GM23338 (cell line): ENCODE measurements around the gene ENDOU. TPM values are rescaled to one million over a fixed set of nuclear protein-coding genes. Genes with fewer than 3 reads are reported as not detected.

Experiments
- ATAC-seq: fragments of 200-7000 bp; cut with Tn5 transposase; 3 replicates; pipeline ENCODE4 v1.9.1; 2020
- DNase-seq: peaks from one replicate; pipeline ENCODE4 v3.0.0-alpha.2; 2015; ENCODE audit warnings: low spot score
- H2AFZ ChIP-seq: fragments of 200-600 bp; sonication (generic); 2 replicates; pipeline ENCODE4 v1.8.0; 2016; ENCODE audit warnings: antibody characterized with exemption, mild to moderate bottlenecking, moderate library complexity
- H3F3A ChIP-seq: fragments of 200-600 bp; sonication (generic); replicated peaks from 2 replicates; pipeline ENCODE4 v1.8.0; 2017; ENCODE audit warnings: antibody characterized with exemption, mixed run types, low read depth
- H3K27ac ChIP-seq: fragments of 200-600 bp; sonication (generic); 2 replicates; pipeline ENCODE4 v1.6.1; 2016; ENCODE audit warnings: low read depth
- H3K27me3 ChIP-seq: fragments of 200-600 bp; sonication (generic); 2 replicates; pipeline ENCODE4 v1.8.0; 2016; ENCODE audit warnings: mild to moderate bottlenecking, mixed run types, moderate library complexity; ENCODE audit not compliant: insufficient read depth
- H3K36me3 ChIP-seq: fragments of 200-600 bp; sonication (generic); 2 replicates; pipeline ENCODE4 v1.8.0; 2016; ENCODE audit warnings: mild to moderate bottlenecking; ENCODE audit not compliant: insufficient read depth
- H3K4me1 ChIP-seq: fragments of 200-600 bp; sonication (generic); 2 replicates; pipeline ENCODE4 v1.8.0; 2016; ENCODE audit warnings: mild to moderate bottlenecking, moderate library complexity; ENCODE audit not compliant: insufficient read depth
- H3K4me2 ChIP-seq: fragments of 200-600 bp; sonication (generic); 2 replicates; pipeline ENCODE4 v1.7.1; 2017; ENCODE audit warnings: mixed run types
- H3K4me3 ChIP-seq: fragments of 200-600 bp; sonication (generic); 2 replicates; pipeline ENCODE4 v1.6.1; 2016; ENCODE audit warnings: mixed run types
- H3K79me2 ChIP-seq: fragments of 200-600 bp; sonication (generic); replicated peaks from 2 replicates; pipeline ENCODE4 v1.8.0; 2017; ENCODE audit warnings: mild to moderate bottlenecking; ENCODE audit not compliant: insufficient read depth
- H3K9me2 ChIP-seq: fragments of 200-600 bp; sonication (generic); 2 replicates; pipeline ENCODE4 v1.8.0; 2017; ENCODE audit not compliant: insufficient read depth
- H4K20me1 ChIP-seq: fragments of 200-600 bp; sonication (generic); replicated peaks from 2 replicates; pipeline ENCODE4 v1.8.0; 2017; ENCODE audit warnings: mild to moderate bottlenecking; ENCODE audit not compliant: insufficient read depth
- H3K27ac Mint-ChIP-seq: 2 replicates; pipeline ENCODE4 v1.8.0; 2020; ENCODE audit warnings: inconsistent platforms, mild to moderate bottlenecking, moderate library complexity, mixed read lengths
- H3K27me3 Mint-ChIP-seq: 3 replicates; pipeline ENCODE4 v1.8.0; 2022; ENCODE audit warnings: low read depth, mild to moderate bottlenecking, moderate library complexity, mixed read lengths, inconsistent platforms; ENCODE audit not compliant: insufficient read depth, poor library complexity
- H3K36me3 Mint-ChIP-seq: 3 replicates; pipeline ENCODE4 v1.8.0; 2021; ENCODE audit warnings: low read depth, mild to moderate bottlenecking, inconsistent platforms, moderate library complexity, mixed read lengths
- H3K4me1 Mint-ChIP-seq: 3 replicates; pipeline ENCODE4 v1.8.0; 2020; ENCODE audit warnings: mild to moderate bottlenecking, inconsistent platforms, mixed read lengths
- H3K4me3 Mint-ChIP-seq: 3 replicates; pipeline ENCODE4 v1.8.0; 2021; ENCODE audit warnings: moderate library complexity, mild to moderate bottlenecking, inconsistent platforms, mixed read lengths
- H3K9me3 Mint-ChIP-seq: 3 replicates; pipeline ENCODE4 v1.8.0; 2020; ENCODE audit warnings: moderate library complexity, mild to moderate bottlenecking, inconsistent platforms, mixed read lengths
- CREB1 ChIP-seq: fragments of 250-450 bp; sonication (Bioruptor Pico); IDR thresholded peaks from 2 replicates; pipeline ENCODE4 v1.5.0; 2020; ENCODE audit warnings: low read depth, mild to moderate bottlenecking, moderate library complexity
- EZH2 ChIP-seq: fragments of 200-600 bp; sonication (generic); IDR thresholded peaks from one replicate; pipeline ENCODE4 v1.8.0; 2017; ENCODE audit warnings: antibody characterized with exemption, mild to moderate bottlenecking, low read depth; ENCODE audit not compliant: unreplicated experiment
- EZH2phosphoT487 ChIP-seq: fragments of 200-600 bp; sonication (generic); IDR thresholded peaks from one replicate; pipeline ENCODE4 v1.8.1; 2018; ENCODE audit warnings: antibody characterized with exemption; ENCODE audit not compliant: unreplicated experiment
- JUNB ChIP-seq: IDR thresholded peaks from one replicate; pipeline ENCODE4 v1.6.1; 2016; ENCODE audit warnings: antibody characterized with exemption; ENCODE audit not compliant: unreplicated experiment
- NANOG ChIP-seq: IDR thresholded peaks from 2 replicates; pipeline ENCODE4 v1.6.1; 2016; ENCODE audit warnings: antibody characterized with exemption, borderline replicate concordance
- POLR2AphosphoS5 ChIP-seq: IDR thresholded peaks from 2 replicates; pipeline ENCODE4 v1.6.1; 2016; ENCODE audit warnings: antibody characterized with exemption, low read depth
- REST ChIP-seq: IDR thresholded peaks from one replicate; pipeline ENCODE4 v1.6.1; 2018; ENCODE audit warnings: antibody characterized with exemption; ENCODE audit not compliant: unreplicated experiment
- STAT1 ChIP-seq: IDR thresholded peaks from one replicate; pipeline ENCODE4 v1.6.1; 2016; ENCODE audit warnings: antibody characterized with exemption; ENCODE audit not compliant: unreplicated experiment
- ZNF114 ChIP-seq: fragments of 250-450 bp; sonication (Bioruptor Pico); IDR thresholded peaks from 2 replicates; pipeline ENCODE4 v1.5.0; 2020; ENCODE audit warnings: mild to moderate bottlenecking, moderate library complexity
- ZNF331 ChIP-seq: fragments of 250-450 bp; sonication (Bioruptor Pico); IDR thresholded peaks from 2 replicates; pipeline ENCODE4 v1.5.0; 2020; ENCODE audit warnings: low read depth, mild to moderate bottlenecking, moderate library complexity
- polyA plus RNA-seq: library from polyadenylated mRNA; unstranded; fragments of >200 nt; fragmentation: Nextera tagmentation; extraction: Ambion mirVana; gene quantifications from 2 replicates; pipeline ENCODE4 v1.2.1, GENCODE V29; 2016
- total RNA-seq: library from RNA; depleted of rRNA; stranded (reverse); fragments of >200 nt; shearing (Covaris generic); gene quantifications from 2 replicates; pipeline ENCODE4 v1.2.3, GENCODE V29; 2014
- TF ChIP-seq, protein P1 (sequence below), 2 experiments: fragments of 200-600 bp in 1 of 2; sonication (generic) in 1 of 2; conservative IDR thresholded peaks; 2 replicates each; pipeline versions ENCODE4 v1.5.1 to v1.6.1; 2016 to 2017; ENCODE audit warnings: antibody characterized with exemption in 2 of 2, low read depth in 2 of 2, mild to moderate bottlenecking in 2 of 2, moderate library complexity in 1 of 2
- TF ChIP-seq, protein P2 (sequence below): fragments of 250-450 bp; sonication (Bioruptor Pico); IDR thresholded peaks from 2 replicates; pipeline ENCODE4 v1.5.0; 2020; ENCODE audit warnings: mild to moderate bottlenecking, moderate library complexity
- TF ChIP-seq, protein P3 (sequence below): IDR thresholded peaks from 2 replicates; pipeline ENCODE4 v1.6.1; 2016; ENCODE audit warnings: antibody characterized with exemption

The ENDOU gene
- total and polyA plus RNA-seq, 2 experiments from 2014 or later = not detected

GRCh38 chr12:47733142-47733541 is 7.9 kb upstream of the ENDOU start:
- Histone ChIP-seq H3K36me3 (no peaks in the 10 kb centered on the region), H3K9me2 (no peaks in the 10 kb centered on the region), H3K4me3 (no peak overlapping the region), H4K20me1 (no peaks in the 10 kb centered on the region), H3K4me1 (peaks cover 16% of the 10 kb centered on the region; the same call in 1 of the 2 replicates), H3F3A (no peaks in the 10 kb centered on the region), H3K27me3 (no peaks in the 10 kb centered on the region), H2AFZ (no peak overlapping the region), H3K4me2 (no peak overlapping the region), H3K27ac (no peak overlapping the region), H3K79me2 (no peaks in the 10 kb centered on the region)
- ATAC-seq (no peak), DNase-seq (no peak)
- Mint-ChIP-seq H3K4me1 (peaks cover 23% of the 10 kb centered on the region), H3K27me3 (peaks cover 9% of the 10 kb centered on the region), H3K4me3 (no peak overlapping the region), H3K9me3 (no peaks in the 10 kb centered on the region), H3K36me3 (no peaks in the 10 kb centered on the region; the same call in 2 of the 3 replicates), H3K27ac (no peak overlapping the region)
- TF ChIP-seq ZNF114 = no peak
- no peak for TF ChIP-seq NANOG
- no peak for TF ChIP-seq EZH2phosphoT487
- TF ChIP-seq POLR2AphosphoS5 = no peak
- TF ChIP-seq JUNB = no peak
- TF ChIP-seq REST = no peak
- no peak for TF ChIP-seq EZH2
- TF ChIP-seq, protein P1, sequence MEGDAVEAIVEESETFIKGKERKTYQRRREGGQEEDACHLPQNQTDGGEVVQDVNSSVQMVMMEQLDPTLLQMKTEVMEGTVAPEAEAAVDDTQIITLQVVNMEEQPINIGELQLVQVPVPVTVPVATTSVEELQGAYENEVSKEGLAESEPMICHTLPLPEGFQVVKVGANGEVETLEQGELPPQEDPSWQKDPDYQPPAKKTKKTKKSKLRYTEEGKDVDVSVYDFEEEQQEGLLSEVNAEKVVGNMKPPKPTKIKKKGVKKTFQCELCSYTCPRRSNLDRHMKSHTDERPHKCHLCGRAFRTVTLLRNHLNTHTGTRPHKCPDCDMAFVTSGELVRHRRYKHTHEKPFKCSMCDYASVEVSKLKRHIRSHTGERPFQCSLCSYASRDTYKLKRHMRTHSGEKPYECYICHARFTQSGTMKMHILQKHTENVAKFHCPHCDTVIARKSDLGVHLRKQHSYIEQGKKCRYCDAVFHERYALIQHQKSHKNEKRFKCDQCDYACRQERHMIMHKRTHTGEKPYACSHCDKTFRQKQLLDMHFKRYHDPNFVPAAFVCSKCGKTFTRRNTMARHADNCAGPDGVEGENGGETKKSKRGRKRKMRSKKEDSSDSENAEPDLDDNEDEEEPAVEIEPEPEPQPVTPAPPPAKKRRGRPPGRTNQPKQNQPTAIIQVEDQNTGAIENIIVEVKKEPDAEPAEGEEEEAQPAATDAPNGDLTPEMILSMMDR (conservative IDR thresholded peaks at IDR 0.05; ENCODE audit: low read depth in 2 of 2) = no peak
- TF ChIP-seq, protein P2, sequence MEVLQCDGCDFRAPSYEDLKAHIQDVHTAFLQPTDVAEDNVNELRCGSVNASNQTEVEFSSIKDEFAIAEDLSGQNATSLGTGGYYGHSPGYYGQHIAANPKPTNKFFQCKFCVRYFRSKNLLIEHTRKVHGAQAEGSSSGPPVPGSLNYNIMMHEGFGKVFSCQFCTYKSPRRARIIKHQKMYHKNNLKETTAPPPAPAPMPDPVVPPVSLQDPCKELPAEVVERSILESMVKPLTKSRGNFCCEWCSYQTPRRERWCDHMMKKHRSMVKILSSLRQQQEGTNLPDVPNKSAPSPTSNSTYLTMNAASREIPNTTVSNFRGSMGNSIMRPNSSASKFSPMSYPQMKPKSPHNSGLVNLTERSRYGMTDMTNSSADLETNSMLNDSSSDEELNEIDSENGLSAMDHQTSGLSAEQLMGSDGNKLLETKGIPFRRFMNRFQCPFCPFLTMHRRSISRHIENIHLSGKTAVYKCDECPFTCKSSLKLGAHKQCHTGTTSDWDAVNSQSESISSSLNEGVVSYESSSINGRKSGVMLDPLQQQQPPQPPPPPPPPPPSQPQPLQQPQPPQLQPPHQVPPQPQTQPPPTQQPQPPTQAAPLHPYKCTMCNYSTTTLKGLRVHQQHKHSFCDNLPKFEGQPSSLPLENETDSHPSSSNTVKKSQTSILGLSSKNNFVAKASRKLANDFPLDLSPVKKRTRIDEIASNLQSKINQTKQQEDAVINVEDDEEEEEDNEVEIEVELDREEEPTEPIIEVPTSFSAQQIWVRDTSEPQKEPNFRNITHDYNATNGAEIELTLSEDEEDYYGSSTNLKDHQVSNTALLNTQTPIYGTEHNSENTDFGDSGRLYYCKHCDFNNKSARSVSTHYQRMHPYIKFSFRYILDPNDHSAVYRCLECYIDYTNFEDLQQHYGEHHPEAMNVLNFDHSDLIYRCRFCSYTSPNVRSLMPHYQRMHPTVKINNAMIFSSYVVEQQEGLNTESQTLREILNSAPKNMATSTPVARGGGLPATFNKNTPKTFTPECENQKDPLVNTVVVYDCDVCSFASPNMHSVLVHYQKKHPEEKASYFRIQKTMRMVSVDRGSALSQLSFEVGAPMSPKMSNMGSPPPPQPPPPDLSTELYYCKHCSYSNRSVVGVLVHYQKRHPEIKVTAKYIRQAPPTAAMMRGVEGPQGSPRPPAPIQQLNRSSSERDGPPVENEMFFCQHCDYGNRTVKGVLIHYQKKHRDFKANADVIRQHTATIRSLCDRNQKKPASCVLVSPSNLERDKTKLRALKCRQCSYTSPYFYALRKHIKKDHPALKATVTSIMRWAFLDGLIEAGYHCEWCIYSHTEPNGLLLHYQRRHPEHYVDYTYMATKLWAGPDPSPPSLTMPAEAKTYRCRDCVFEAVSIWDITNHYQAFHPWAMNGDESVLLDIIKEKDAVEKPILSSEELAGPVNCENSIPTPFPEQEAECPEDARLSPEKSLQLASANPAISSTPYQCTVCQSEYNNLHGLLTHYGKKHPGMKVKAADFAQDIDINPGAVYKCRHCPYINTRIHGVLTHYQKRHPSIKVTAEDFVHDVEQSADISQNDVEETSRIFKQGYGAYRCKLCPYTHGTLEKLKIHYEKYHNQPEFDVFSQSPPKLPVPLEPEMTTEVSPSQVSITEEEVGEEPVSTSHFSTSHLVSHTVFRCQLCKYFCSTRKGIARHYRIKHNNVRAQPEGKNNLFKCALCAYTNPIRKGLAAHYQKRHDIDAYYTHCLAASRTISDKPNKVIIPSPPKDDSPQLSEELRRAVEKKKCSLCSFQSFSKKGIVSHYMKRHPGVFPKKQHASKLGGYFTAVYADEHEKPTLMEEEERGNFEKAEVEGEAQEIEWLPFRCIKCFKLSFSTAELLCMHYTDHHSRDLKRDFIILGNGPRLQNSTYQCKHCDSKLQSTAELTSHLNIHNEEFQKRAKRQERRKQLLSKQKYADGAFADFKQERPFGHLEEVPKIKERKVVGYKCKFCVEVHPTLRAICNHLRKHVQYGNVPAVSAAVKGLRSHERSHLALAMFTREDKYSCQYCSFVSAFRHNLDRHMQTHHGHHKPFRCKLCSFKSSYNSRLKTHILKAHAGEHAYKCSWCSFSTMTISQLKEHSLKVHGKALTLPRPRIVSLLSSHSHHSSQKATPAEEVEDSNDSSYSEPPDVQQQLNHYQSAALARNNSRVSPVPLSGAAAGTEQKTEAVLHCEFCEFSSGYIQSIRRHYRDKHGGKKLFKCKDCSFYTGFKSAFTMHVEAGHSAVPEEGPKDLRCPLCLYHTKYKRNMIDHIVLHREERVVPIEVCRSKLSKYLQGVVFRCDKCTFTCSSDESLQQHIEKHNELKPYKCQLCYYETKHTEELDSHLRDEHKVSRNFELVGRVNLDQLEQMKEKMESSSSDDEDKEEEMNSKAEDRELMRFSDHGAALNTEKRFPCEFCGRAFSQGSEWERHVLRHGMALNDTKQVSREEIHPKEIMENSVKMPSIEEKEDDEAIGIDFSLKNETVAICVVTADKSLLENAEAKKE (CRISPR knock-in tag) = no peak
- no peak for TF ChIP-seq CREB1 (CRISPR knock-in tag)
- no peak for TF ChIP-seq STAT1
- TF ChIP-seq, protein P3, sequence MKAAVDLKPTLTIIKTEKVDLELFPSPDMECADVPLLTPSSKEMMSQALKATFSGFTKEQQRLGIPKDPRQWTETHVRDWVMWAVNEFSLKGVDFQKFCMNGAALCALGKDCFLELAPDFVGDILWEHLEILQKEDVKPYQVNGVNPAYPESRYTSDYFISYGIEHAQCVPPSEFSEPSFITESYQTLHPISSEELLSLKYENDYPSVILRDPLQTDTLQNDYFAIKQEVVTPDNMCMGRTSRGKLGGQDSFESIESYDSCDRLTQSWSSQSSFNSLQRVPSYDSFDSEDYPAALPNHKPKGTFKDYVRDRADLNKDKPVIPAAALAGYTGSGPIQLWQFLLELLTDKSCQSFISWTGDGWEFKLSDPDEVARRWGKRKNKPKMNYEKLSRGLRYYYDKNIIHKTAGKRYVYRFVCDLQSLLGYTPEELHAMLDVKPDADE = no peak
- no peak for TF ChIP-seq ZNF331
